ENCODE results near the gene FNDC3B. TPM values are rescaled to one million over a fixed set of nuclear protein-coding genes. Genes with fewer than 3 reads are reported as not detected.

The FNDC3B gene
- total and polyA plus RNA-seq, 4 donors = 23.3 to 74.2 (median 32.9) TPM

GRCh38 chr3:172132159-172132586 lies 92.8 kb downstream of the FNDC3B start:
- WGBS = 79% methylated on average over 4 of the region's 4 CpGs
- peak overlapping the region; percentile 10 to 60 for H3K27ac ChIP-seq (ENCODE audit: low read depth in 1 of 2, low read length in 2 of 2)
- peaks cover 0 to 36% (median 18%) of the 10 kb centered on the region in 4 donors for H3K4me1 ChIP-seq (ENCODE audit: control insufficient read depth in 4 of 4, insufficient read depth in 4 of 4, low read length in 3 of 4)
- no peak overlapping the region for H3K9ac ChIP-seq (ENCODE audit: low read depth in 1 of 2, low read length in 2 of 2)
- H3K9me3 ChIP-seq (ENCODE audit: control insufficient read depth in 4 of 4, low read length in 3 of 4) = no peaks in the 10 kb centered on the region
- no peak overlapping the region for H3K4me3 ChIP-seq (ENCODE audit: low read depth in 1 of 3, low read length in 3 of 3)
- H3K36me3 ChIP-seq (ENCODE audit: control insufficient read depth in 4 of 4, insufficient read depth in 3 of 4, low read depth in 1 of 4, low read length in 3 of 4) = peaks cover 0 to 4% (median 1%) of the 10 kb centered on the region in 4 donors
- no peak for TF ChIP-seq NR2F2 (IDR thresholded peaks at IDR 0.05)
- TF ChIP-seq FOXA2 (IDR thresholded peaks at IDR 0.05) = no peak
- no peak for TF ChIP-seq RAD21 (IDR thresholded peaks at IDR 0.05)
- no peak for TF ChIP-seq JUND (IDR thresholded peaks at IDR 0.05)
- TF ChIP-seq ZBTB33 (IDR thresholded peaks at IDR 0.05) = no peak
- DNase-seq (ENCODE audit: low spot score) = no peak
- H3K27me3 ChIP-seq (ENCODE audit: control insufficient read depth in 4 of 4, insufficient read depth in 4 of 4, low read length in 3 of 4) = no peaks in the 10 kb centered on the region

- Histone ChIP-seq H3K9me3 (ENCODE audit: control insufficient read depth in 4 of 4, low read length in 3 of 4) (no peaks in the 10 kb centered on the region), H3K27me3 (ENCODE audit: control insufficient read depth in 4 of 4, insufficient read depth in 4 of 4, low read length in 3 of 4) (no peaks in the 10 kb centered on the region), H3K4me3 (ENCODE audit: low read depth in 1 of 3, low read length in 3 of 3) (no peak overlapping the region), H3K36me3 (ENCODE audit: control insufficient read depth in 4 of 4, insufficient read depth in 3 of 4, low read depth in 1 of 4, low read length in 3 of 4) (peaks cover 0 to 4% (median 1%) of the 10 kb centered on the region in 4 donors), H3K27ac (ENCODE audit: low read depth in 1 of 2, low read length in 2 of 2) (peak overlapping the region; percentile 35 to 88), H3K9ac (ENCODE audit: low read depth in 1 of 2, low read length in 2 of 2) (no peak overlapping the region), H3K4me1 (ENCODE audit: control insufficient read depth in 4 of 4, insufficient read depth in 4 of 4, low read length in 3 of 4) (peaks cover 2 to 40% (median 15%) of the 10 kb centered on the region in 4 donors)
- 97% methylated on average over 3 of the region's 3 CpGs for WGBS
- no peak for TF ChIP-seq EGR1 (IDR thresholded peaks at IDR 0.05; ENCODE audit: low read depth in 2 of 2)
- TF ChIP-seq FOXA1 (IDR thresholded peaks at IDR 0.05) = no peak
- DNase-seq (ENCODE audit: low spot score) = no peak
These were observed 93.4 kb downstream of the FNDC3B start for GRCh38 chr3:172132721-172133311.

GRCh38 chr3:172133838-172134237 lies 94.5 kb downstream of the FNDC3B start:
- H3K27ac ChIP-seq (ENCODE audit: low read depth in 1 of 2, low read length in 2 of 2) = peak overlapping the region; percentile 52 to 88
- H3K9ac ChIP-seq (ENCODE audit: low read depth in 1 of 2, low read length in 2 of 2) = no peak overlapping the region
- 96% methylated on average over 4 of the region's 4 CpGs for WGBS
- no peaks in the 10 kb centered on the region for H3K27me3 ChIP-seq (ENCODE audit: control insufficient read depth in 4 of 4, insufficient read depth in 4 of 4, low read length in 3 of 4)
- H3K36me3 ChIP-seq (ENCODE audit: control insufficient read depth in 4 of 4, insufficient read depth in 3 of 4, low read depth in 1 of 4, low read length in 3 of 4) = peaks cover 0 to 4% (median 1%) of the 10 kb centered on the region in 4 donors
- no peaks in the 10 kb centered on the region for H3K9me3 ChIP-seq (ENCODE audit: control insufficient read depth in 4 of 4, low read length in 3 of 4)
- TF ChIP-seq ZBTB33 (IDR thresholded peaks at IDR 0.05) = no peak
- no peak for TF ChIP-seq JUND (IDR thresholded peaks at IDR 0.05)
- TF ChIP-seq YY1 (IDR thresholded peaks at IDR 0.05) = no peak
- TF ChIP-seq SP1 (IDR thresholded peaks at IDR 0.05) = no peak
- no peak for TF ChIP-seq REST (IDR thresholded peaks at IDR 0.05)
- TF ChIP-seq RAD21 (IDR thresholded peaks at IDR 0.05) = no peak
- no peak for TF ChIP-seq GABPA (IDR thresholded peaks at IDR 0.05 in 1 of 2, conservative IDR thresholded peaks at IDR 0.05 in 1 of 2)
- TF ChIP-seq HNF4G (IDR thresholded peaks at IDR 0.05) = no peak
- TF ChIP-seq CTCF (IDR thresholded peaks at IDR 0.05; ENCODE audit: low read depth, low read length, missing input control) = no peak
- no peak for TF ChIP-seq FOXA2 (IDR thresholded peaks at IDR 0.05)
- no peak for TF ChIP-seq ATF3 (IDR thresholded peaks at IDR 0.05)
- TF ChIP-seq MAX (IDR thresholded peaks at IDR 0.05) = no peak
- no peak for TF ChIP-seq NR2F2 (IDR thresholded peaks at IDR 0.05)
- TF ChIP-seq HNF4A (conservative IDR thresholded peaks at IDR 0.05) = no peak
- TF ChIP-seq FOXA1 (IDR thresholded peaks at IDR 0.05) = no peak
- no peak for TF ChIP-seq TAF1 (conservative IDR thresholded peaks at IDR 0.05)
- no peak for DNase-seq (ENCODE audit: low spot score)
- H3K4me1 ChIP-seq (ENCODE audit: control insufficient read depth in 4 of 4, insufficient read depth in 4 of 4, low read length in 3 of 4) = peaks cover 2 to 36% (median 10%) of the 10 kb centered on the region in 4 donors
- no peak overlapping the region for H3K4me3 ChIP-seq (ENCODE audit: low read depth in 1 of 3, low read length in 3 of 3)

Measured in liver (tissue), 9 donors.